HG03139 (cell line): ENCODE results near the gene BAIAP2.
"Not testable (repeated sequence)": the region's sequence is repeated elsewhere in the genome, so short reads cannot be mapped to it uniquely, and the experiment has no call there.

Experiments used
- ATAC-seq: cut with Tn5 transposase; IDR thresholded peaks from one replicate; pipeline ENCODE4 v1.9.1; 2021; ENCODE audit not compliant: unreplicated experiment

The BAIAP2 gene

DNA sequence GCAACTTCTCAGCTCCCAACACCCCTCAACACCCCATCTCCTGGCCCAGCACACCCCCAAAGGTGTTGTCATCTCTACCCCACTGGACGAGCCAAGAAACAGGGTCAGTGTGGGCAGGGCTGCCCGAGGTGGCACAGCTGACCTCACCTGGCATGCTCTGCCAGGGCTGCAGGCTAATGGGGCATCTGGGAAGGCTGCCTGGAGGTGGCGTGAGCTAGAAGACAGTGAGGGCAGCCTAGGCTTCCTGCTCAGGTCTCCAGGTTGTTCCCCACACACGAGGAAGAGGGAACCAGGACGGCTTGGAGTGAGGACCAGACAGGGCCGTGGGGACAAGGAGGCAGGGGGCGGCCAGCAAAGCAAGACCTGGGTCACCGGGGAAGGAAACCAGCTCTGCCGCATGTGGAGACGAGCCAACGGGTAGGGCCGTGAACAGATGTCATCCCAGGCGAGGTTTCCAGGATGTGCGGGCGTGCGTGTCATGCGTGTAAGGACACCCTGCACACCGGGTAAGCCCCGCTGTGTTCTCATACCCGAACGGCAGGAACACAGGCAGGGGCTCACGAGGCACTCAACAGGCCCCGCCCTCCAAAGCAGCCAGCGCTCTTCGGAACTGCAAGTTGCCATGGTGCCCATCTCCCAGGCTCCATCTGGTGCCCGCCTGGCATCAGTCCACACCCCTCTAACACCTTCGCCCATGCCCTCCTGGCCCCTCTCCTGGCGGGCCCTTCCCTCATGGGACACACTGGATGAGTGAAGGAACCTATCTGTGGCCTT lies 100.7 kb downstream of the BAIAP2 start:
- no peak for ATAC-seq

DNA sequence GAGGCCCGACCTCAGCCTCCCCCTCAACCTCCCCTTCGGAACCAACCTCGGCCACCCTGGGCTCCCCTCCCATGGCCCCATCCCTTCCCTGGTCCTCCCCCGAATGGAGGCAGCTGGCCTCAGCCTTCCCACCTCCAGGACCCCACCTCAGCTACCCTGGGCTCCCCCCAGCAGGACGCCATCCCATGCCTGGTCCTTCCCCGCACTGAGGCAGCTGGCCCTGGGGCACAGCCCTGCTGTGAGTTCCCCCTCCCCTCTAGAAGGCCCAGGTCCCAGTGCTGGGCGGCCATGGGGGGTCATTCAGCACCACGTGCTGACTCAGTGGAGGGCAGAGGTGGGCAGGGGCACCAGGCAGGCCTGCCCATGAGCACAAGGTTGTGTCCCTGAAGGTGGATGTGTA lies 101.4 kb downstream of the BAIAP2 start:
- ATAC-seq, result no peak

DNA sequence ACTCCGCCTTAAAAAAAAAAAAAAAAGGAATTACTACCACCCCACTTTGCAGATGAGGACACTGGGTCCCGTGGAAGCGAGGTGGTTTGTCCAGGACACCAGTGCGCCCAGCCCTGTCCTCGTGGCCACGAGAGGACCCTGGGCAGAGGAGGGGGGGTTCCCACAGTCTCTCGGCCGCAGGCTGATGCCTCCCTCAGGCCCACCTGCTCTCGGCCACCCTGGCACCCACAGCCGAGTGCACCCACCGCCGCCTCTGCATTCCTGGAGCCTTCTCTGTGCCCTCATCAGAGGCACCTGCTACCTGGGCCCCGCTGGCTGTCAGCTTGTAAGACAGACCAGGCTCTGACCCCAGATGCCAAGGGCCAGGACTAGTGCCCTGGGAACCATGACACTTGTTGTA lies 102.3 kb downstream of the BAIAP2 start:
- no peak for ATAC-seq

DNA sequence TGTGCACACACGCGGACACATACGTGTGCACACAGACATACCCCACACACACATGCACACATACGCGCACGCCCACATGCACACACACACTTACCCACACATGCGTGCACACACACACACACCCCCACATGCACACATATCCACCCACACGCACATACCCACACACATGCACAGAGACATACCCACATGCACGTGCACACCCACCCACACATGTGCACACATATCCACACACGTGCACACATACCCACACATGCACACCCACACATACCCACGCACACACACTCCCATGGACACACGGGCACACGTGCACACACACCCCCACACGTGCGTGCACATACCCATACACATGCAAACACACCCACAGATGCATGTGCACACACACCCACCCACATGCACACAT lies 103.1 kb downstream of the BAIAP2 start:
- ATAC-seq, result no peak

DNA sequence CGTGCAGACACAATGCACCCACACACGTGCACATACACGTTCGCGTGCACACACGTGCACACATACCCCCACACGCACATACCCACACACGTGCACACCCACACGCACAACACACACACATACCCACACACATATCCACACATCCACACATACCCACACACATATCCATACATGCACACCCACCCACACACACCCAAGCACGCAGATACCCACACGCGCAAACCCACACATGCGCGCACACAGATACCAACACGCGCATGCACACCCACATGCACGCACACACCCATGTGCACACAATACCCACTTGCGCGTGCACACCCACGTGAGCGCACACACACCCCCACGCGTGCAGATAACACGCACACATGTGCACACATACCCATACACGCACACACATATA lies 103.5 kb downstream of the BAIAP2 start:
- ATAC-seq, result no peak

DNA sequence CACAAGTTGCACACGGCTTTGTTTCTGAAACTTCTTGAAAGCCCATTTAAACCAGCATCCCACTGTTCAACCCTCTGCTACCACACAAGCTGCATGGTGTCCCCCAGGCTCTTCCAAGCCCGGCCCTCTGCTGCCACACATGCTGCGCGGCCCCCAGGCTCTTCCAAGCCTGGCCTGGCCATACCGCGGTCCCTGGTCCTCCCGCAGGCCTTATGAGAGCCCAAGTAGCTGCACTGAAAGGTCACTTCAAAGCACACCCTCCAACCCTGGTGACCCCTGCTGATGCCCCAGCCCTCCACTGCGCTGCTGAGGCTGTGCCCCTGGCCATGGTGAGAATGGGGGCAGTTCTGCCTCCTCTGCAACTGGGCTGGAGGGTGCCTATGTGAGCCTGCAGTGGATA lies 104.5 kb downstream of the BAIAP2 start:
- no peak for ATAC-seq

DNA sequence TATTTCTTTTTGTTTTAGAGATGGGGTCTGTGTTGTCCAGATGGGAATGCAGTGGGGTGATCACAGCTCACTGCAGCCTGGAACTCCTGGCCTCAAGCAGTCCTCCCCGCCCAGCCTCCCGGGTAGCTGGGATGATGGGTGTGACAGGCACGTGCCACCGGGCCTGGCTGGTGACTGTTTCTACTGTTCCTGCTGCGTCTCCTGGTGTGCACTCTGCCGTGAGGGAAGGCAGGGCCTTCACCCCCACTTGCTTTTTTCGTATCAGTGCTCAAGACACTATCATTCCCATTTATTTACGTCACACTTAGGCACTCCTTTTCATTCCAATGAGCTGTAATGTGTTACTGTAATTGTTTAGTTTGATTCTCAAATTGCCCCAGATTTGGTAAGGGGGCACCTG lies 105.1 kb downstream of the BAIAP2 start:
- ATAC-seq, result no peak

DNA sequence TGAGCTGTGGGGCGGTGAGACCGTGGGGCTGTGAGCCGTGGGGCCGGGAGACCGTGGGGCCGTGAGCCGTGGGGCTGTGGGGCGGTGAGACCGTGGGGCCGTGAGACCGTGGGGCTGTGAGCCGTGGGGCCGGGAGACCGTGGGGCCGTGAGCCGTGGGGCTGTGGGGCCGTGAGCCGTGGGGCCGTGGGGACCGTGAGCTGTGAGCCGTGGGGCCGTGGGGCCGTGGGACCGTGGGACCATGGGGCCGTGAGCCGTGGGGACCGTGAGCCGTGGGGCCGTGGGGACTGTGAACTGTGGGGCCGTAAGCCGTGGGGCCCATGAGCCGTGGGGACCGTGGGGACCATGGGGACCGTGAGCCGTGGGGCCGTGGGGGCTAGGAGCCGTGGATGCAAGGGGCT lies 105.7 kb downstream of the BAIAP2 start:
- ATAC-seq, result no peak

DNA sequence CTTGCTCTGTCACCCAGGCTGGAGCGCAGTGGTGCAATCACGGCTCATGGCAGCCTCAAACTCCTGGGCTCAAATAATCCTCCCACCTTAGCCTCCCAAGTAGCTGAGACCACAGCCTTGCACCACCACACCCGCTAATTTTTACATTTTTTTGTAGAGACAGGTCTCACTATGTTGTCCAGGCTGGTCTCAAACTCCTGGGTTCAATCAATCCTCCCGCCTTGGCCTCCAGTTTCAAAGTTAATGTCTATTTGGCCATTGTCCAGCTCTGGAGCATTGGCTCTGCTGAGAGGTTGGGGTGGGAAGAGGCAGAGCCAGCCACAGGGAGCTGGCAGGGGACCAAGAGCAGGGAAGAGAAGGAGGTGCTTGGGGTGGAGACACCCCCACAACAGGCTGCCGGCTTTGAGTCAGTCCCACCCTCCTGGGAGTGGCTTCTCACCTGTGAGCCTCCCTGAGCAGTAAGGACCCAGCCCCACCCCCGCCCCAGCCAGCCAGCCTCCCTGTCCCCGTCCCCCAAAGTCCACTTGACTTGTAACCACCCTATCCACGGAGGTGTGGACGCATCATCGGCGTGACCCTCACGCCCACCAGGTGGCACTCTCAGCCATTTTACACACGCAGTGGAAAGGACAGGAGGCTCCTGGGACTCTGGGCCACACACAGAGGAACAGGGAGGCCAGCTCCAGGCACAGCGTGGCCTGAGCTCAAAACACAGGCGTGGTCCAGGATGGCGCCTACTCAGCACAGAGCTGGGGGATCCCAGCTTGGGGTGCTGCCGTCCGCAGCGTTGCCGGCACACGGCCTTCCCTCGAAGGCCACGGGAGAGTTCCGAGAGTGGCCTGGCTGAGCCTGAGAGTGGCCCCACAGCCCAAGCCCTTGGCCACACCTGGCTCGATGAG lies 107.6 kb downstream of the BAIAP2 start:
- no peak for ATAC-seq

DNA sequence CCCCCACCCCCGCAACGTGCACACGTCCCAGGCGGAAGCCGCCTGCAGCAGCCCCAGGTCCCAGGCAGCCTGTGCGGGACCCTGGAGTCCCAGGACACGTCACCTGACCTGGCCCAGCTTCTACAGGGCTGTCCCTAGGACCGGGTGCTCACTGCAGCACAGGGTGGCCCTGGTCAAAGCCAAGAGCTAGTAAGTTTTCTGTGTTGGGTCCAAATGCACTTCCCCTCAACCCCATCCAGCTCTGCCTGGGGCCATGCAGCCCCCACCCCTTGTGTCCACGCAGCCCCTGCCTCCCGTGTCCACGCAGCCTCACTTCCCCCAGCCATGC lies 108.2 kb downstream of the BAIAP2 start:
- no peak for ATAC-seq

DNA sequence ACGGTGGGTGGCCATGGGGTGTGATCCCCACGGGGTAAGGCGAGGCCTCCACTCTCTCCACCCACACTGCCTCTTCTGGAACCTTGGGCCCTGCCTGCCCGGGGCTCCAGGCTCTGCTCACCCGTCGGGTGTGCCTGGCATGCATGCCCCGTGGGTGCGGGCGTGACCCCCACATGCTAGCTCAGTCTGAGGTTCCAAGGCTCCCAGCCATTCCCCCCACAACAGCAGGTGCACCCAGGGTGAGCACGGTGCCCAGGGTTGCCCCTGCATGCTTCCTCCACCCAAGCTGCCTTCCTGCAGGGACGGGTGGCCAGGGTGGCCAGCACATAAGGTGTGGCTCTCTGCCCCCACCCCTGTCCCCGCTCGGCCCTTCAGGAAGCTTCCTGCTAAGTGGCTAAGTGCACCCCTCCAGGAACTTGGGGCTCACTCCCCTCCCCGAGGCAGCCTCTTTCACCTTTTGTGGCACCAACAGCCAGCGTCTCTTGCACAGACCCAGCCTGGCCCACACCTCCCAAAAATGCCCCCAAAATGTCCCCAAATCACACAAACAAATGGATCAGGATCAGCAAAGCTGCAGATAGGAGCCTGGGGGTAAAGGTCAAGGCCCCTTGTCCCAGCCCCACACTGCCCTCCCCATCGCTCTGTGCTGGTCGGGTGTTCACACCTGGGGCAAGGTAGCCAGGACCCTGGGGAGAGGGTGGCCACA lies 108.9 kb downstream of the BAIAP2 start:
- ATAC-seq, result no peak

DNA sequence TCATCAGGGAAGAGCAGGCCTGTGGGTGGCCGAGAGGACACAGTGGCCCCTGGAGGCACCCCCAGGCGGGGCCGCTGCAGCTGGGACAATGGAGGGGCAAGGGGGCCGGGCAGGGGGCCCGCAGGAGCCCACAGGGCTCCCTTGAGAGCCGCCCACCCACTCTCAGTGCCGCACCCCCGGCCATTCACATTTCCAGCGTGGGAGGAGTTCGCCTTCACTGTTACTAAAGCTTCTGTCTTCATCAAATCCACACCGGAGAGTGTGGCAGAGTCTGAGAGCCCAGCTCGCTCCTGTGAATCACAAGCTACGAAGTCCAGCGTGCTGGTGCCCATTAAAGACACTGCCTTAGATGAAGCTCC lies 109.5 kb downstream of the BAIAP2 start:
- ATAC-seq, result no peak

DNA sequence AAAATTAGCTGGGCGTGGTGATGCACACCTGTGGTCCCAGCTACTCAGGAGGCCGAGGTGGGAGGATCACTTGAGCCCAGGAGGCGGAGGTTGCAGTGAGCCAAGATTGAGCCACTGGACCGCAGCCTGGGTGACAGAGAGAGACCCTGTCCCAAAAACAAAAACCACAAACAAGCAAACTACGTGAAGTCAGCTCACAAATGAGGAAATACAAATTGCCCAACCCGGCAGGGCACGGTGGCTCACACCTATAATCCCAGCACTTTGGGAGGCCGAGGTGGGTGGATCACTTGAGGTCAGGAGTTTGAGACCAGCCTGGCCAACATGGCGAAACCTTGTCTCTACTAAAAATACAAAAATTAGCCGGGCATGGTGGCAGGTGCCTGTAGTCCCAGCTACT lies 111.3 kb downstream of the BAIAP2 start:
- ATAC-seq, result not testable (repeated sequence)

DNA sequence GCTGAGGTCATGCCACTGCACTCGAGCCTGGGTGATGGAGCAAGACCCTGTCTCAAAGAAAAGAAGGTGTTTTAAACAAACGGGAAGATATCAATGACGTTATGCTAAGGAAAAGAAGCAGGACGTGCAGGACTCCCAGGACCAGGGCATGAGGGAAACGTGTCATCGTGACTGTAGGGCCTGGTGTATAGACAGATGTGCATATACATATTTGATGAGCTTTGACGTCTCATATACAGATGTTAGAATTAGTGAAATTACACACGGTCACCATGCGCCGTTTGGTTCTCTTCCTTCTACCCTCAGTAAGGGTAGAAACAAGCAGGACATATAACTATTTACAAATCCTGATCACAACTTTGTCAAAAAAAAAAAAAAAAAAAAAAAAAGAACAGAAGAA lies 112.8 kb downstream of the BAIAP2 start:
- no peak for ATAC-seq

DNA sequence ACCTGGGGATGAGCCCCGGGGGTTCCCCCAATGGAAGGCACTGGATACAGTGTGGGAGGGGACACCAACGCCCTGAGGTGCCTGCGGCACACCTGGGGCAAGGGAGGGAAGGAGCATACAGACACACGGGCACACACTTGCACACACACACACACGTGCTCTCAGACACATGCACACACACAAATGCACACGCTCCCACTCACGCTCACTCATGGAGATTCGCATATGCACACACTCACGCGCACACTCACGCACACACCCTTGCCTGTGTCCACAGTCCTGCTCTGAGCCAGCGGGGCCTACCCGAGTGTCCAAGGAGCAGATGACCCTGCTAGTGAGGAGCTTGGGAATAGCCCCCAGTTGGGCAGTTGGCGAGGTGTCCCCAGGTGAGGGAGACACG lies 113.6 kb downstream of the BAIAP2 start:
- no peak for ATAC-seq

DNA sequence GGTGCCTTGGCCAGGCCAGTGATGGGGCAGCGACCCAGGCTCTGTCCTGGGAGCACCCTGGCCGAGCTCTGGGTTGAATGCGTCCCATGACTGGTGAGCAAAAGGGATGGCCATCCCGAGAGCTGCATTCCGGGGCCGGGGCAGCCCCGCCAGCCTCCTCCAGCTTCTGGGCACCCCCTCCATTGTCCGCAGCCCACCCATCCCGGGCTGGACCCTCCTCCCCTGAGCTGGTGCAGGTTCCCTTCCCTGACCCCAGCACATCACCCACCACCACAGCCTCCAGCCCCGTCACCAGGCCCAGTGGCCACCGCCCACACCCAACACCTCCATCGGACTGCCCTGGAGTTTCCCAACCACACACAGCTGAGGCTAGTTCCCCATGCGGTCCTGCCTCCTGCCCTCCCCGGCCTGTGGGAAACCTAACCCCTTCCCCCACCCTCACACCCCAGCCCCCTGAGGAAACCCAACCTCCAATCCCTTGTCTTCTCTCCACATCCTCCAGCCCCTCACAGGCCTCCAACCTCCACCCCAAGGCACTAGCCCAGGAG lies 114.1 kb downstream of the BAIAP2 start:
- no peak for ATAC-seq

DNA sequence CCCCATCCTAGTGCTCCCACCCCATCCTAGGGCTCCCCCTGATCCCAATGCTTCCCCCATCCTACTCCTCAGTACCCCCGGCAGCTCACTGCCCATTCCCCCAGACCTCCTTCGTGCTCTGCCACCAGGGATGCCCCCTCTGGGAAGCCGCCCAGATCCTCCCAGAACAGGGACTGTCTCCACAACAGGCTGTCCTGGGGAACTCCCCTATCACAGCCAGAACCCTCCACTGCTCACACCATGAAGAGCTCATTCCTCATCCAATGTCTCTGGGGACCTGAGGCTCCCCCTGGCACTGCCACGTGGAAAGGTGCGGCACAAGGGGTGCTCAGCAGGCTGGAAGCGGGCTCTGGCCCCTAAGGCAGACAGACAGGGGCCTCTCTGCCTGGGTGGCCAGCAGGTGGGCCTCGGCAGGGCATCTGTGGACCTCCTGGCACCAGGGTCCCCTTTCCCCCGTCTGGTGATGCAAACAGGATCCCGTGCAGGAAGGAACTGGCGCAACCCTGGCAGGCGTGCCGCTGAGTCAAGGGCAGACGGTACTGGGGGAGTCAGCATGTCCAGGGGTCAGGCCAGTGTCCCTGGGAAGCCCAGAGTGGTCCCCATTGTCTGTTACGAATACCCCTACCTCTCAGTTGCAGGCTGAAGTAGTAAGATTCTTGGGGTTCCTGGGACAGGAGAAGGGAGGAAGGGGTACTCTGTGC lies 115.6 kb downstream of the BAIAP2 start:
- ATAC-seq, result no peak

DNA sequence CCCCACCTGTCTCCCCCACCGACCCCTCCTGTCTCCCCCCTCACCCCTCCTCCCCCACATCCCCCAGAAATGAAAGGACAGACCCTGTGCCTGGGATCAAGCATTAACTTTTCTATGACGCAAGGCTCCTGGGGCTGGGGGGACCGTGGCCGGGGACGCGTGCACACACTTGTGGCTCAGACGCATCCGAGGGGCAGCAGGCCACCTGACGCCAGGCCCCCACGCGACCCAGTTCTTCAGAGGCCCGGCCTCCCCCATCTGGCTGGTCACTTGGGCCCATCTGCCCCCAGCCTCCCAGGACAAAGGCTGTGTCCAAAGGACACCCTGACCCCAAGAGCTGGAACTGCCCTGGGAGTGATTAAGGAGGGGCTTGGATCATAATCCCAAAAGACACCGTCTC lies 116.3 kb downstream of the BAIAP2 start:
- ATAC-seq, result no peak

DNA sequence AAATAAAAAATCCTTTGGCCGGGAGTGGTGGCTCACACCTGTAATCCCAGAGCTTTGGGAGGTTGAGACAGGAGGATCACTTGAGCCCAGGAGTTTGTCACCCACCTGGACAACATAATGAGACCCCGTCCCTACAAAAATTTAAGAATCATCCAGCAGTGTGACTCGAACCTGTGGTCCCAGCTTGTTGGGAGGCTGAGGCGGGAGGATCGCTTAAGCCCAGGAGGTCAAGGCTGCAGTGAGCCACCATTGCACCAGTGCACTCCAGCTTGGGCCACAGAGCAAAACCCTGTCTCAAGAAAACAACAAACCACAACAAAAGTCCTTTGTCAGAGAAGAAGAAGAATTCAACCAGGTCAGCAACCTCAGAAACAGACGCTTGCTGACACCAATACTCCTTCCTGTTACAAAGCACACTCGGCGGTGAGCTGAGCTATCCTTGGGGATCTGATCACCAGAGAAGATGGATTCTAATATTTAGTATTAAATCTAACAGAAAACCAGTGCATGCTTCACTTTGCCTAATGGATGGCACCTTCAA lies 117.4 kb downstream of the BAIAP2 start:
- no peak for ATAC-seq

DNA sequence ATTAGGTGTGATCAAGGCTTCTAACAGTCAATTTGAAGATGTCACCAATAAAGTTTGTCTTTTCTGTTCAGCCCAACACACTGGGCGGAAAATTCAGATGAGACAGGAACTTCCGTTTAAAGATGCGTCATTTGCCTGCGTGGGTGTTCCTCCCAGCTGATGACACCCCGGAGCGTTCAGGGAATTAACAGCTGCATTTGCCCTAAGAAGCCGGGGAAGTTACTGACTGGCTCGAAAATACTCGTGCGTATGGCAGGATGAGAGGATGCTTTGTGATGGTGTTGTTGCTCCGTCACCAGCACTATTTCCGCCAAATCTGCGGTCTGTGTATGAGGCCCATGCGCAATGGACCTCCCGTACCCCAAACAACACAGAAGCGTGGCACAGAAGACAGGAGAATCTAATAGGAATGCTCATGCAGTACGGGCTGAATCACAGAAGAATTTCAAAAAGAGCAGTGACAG lies 118.4 kb downstream of the BAIAP2 start:
- ATAC-seq, result no peak

DNA sequence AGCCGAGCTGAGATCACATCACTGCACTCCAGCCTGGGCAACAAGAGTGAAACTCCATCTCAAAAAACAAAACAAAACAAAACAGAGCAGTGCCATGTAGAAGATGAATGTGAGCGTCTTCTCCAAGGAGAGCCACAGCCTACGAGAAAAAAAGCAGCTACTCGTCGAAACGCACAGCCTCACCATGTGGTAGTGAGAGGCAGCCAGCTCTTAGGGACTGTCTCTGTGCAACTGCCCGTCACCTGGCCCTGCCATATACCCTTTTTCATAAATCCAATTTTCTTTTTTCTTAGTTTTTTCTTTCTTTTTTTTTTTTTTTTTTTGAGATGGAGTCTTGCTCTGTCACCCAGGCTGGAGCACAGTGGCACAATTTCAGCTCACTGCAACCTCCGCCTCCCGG lies 119.1 kb downstream of the BAIAP2 start:
- not testable (repeated sequence) for ATAC-seq
